HG02938 (cell line): ENCODE results near the gene BSDC1.

Experiments
- ATAC-seq: cut with Tn5 transposase; IDR thresholded peaks from one replicate; pipeline ENCODE4 v1.9.1; 2021; ENCODE audit warnings: mild to moderate bottlenecking, moderate library complexity; ENCODE audit not compliant: unreplicated experiment

Gene BSDC1

GRCh38 chr1:32394890-32395432, 720 bp upstream of the BSDC1 start:
- no peak for ATAC-seq

- peak; percentile 6 for ATAC-seq
These were observed 455 bp downstream of the BSDC1 start for GRCh38 chr1:32393832-32394140.

GRCh38 chr1:32393136-32393535, 1.1 kb downstream of the BSDC1 start:
- ATAC-seq = no peak

DNA sequence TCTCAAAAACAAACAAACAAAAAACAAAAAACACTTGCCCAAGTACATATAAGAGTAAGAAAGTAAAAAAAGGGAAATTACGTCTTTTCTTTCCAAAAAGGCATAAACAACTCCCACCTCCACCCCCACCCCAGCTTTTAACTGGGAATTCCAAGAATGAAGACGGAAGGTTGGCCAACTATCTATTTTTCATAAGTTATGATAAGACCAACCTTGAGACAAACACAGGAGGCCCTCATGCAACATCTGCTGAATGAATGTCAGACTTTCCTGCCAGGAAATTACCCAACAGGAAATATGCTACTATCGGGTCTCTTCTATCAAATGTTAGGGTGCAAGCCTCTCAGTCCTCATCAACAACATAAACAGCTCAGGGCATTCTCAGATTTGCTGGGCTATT, 1.9 kb downstream of the BSDC1 start:
- no peak for ATAC-seq

GRCh38 chr1:32390904-32391870, 3.1 kb downstream of the BSDC1 start:
- no peak for ATAC-seq

GRCh38 chr1:32388641-32389040, 5.6 kb downstream of the BSDC1 start:
- no peak for ATAC-seq

GRCh38 chr1:32386676-32387392, 7.4 kb downstream of the BSDC1 start:
- ATAC-seq = no peak

- ATAC-seq = no peak
These were observed 14.2 kb downstream of the BSDC1 start for GRCh38 chr1:32380057-32380456.

DNA sequence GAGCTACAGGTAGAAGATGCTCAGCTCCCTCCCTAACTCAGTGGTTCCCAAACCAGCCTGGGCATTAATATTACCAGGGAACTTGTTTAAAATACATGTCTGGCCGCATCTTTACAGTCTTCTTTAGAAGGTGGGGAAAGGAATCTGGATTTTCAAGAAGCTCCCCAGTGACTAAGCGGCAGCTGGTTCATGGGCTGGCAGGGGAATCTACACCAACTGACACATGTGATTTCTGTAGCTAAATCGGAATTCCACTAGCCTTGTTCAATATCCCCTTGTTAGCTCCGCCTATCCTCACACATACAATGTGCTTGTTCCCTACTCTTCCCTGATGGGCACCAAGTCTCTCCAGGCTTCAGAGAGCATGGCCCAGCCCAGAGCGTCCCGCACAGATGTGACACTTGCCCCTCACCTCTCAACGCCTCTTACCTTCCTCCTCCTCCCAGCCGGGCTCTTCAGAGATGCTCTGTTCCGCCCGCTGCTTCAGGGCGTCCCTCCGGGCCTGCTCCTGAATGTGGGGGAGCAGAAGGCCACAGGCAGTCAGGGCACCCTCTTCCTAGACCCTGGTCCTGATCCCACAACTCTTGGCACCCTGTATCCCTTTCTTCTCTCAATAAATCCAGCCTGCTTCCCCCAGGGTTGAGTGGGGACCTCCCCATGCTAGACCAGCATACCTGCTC, 16.6 kb downstream of the BSDC1 start:
- ATAC-seq = no peak

- no peak for ATAC-seq
These were observed 18.0 kb downstream of the BSDC1 start for GRCh38 chr1:32376199-32376598.

GRCh38 chr1:32373996-32374592, 20.1 kb downstream of the BSDC1 start:
- no peak for ATAC-seq

DNA sequence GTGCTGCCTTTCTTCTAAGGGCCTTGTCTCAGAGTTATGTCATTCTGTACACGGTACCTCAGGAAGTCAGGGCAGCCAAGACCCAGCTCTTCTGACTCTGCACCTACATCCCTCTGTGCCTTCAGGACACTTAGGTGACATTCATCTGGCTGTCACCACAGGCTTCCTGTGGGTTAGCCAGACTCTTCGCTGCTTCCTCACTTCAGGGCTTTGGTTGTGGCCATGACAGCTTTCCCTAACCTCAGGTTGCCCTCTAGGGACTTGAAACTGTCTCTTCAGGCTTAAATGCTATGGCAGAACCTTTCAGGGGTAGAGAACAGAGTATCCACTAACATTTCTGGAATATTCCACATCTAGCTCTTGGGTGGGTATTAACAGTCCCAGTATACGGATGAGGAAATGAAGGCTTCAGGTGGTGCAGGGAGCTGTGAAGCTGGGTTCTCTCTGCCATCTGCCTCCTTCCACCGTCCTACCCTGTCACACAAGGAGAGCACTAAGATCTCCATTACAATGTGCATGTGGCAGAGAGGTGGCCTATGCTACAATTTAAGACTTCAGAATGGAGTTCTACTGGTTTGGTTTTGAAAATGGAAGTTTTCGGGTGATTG, 22.0 kb downstream of the BSDC1 start:
- no peak for ATAC-seq

DNA sequence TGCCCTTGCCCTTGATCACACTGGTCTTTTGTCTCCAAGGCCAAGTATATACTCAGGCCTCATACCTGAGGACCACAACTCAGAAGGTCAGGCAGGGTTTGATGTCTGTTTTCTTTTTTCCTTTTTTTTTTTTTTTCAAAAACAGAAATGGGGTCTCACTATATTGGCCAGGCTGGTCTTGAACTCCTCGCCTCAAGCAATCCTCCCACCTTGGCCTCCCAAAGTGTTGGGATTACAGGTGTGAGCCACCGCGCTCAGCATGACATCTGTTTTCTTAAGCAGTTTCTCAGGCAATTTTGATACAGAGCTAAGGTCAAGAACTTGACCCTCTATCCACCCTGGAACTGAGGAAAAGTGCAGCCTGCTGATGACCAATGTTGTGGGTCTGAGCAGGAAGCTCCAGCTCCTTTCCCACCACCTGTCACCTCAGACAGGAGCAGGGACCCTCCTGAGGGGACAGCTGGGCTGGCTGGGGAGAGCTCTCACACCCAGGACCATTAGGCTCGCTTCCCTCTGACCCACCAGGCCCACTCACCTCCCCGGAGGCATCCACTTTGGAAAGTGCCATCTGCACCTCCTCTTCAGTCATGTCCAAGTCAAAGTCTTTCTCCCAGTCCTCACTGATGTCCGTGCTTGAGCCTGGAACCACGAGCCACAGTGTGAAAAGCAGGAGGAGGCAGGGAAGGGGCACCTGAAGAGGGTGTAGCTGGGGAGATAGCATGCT, 26.2 kb downstream of the BSDC1 start:
- ATAC-seq = no peak

GRCh38 chr1:32365445-32365844, 28.8 kb downstream of the BSDC1 start:
- ATAC-seq = no peak

GRCh38 chr1:32364836-32365235, 29.4 kb downstream of the BSDC1 start:
- ATAC-seq = no peak

DNA sequence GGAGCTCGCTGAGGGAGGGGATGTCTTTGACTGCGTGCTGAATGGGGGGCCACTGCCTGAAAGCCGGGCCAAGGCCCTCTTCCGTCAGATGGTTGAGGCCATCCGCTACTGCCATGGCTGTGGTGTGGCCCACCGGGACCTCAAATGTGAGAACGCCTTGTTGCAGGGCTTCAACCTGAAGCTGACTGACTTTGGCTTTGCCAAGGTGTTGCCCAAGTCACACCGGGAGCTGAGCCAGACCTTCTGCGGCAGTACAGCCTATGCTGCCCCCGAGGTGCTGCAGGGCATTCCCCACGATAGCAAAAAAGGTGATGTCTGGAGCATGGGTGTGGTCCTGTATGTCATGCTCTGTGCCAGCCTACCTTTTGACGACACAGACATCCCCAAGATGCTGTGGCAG, 30.5 kb downstream of the BSDC1 start:
- no peak for ATAC-seq

DNA sequence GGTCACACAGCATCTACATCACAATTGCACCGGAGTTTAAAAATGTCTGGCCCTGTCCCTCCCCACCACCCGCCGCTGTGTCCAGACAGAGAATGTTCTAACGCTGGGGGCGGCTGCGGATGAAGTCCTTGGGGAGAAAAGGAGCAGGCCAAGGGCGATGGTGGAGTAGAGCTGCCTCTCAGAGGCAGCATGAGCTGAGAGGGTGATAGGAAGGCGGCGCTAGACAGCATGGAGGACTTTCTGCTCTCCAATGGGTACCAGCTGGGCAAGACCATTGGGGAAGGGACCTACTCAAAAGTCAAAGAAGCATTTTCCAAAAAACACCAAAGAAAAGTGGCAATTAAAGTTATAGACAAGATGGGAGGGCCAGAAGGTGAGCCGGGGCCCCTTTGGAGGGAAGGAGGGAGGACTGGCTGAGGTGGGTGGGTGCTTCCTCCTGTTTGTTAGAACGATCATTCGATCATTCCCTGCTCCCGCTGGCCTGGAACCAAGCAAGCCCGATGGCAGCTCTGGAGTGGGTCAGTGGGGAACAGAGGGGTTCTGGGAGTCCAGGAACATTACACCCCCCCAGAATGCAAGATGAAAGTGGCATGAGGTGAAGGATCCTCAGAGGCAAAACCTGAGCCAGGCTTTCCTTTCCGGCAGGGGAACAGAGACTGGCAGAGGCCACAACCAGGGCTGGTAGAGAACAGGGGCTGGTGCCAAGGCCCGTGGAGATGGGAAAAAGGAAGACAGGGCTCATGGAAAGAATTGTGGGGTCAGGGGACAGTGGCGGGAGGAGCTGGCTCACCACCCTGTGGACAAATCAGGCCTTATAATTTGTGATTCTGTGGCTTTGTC, 31.5 kb downstream of the BSDC1 start, which contains the start of the genes FAM229A and TSSK3:
Gene FAM229A (minus strand): TSS at position 12 of the 840 bp plus-strand sequence. CDS start 394 bp downstream, outside the sequence.
Gene TSSK3 (plus strand): TSS at position 66 of the 840 bp plus-strand sequence. CDS start 163 bp downstream, at position 229.
- ATAC-seq = no peak

- ATAC-seq = no peak
These were observed 32.4 kb downstream of the BSDC1 start for GRCh38 chr1:32361674-32362473.
